GM21447 (cell line): ENCODE measurements around the gene QRICH2.
A peak's percentile ranks its signal among the peaks of the same experiment; 100 is the strongest.
"Not testable (repeated sequence)": the region's sequence is repeated elsewhere in the genome, so short reads cannot be mapped to it uniquely, and the experiment has no call there.

ENCODE experiments used
- ATAC-seq: cut with Tn5 transposase; IDR thresholded peaks from one replicate; pipeline ENCODE4 v1.9.1; 2021; ENCODE audit not compliant: unreplicated experiment

QRICH2 gene

DNA sequence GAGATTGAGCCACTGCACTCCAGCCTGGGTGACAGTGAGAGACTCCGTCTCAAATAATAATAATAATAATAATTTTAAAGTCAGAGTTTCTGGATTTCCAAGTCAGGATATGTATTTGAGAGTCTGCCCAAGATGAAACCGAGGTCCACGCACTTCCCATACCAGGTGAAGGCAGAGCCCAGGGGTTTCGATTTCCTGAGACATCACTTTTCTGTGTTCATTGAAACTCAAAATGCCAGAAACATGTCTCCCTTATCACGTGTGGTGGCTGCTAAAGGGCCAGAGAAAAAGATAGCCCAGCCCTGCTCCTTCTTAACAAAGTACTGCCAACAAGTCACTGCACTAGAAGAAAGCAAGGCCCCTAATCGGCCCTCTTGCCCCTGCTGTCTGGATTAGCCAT lies 57.9 kb downstream of the QRICH2 start:
- ATAC-seq = no peak

DNA sequence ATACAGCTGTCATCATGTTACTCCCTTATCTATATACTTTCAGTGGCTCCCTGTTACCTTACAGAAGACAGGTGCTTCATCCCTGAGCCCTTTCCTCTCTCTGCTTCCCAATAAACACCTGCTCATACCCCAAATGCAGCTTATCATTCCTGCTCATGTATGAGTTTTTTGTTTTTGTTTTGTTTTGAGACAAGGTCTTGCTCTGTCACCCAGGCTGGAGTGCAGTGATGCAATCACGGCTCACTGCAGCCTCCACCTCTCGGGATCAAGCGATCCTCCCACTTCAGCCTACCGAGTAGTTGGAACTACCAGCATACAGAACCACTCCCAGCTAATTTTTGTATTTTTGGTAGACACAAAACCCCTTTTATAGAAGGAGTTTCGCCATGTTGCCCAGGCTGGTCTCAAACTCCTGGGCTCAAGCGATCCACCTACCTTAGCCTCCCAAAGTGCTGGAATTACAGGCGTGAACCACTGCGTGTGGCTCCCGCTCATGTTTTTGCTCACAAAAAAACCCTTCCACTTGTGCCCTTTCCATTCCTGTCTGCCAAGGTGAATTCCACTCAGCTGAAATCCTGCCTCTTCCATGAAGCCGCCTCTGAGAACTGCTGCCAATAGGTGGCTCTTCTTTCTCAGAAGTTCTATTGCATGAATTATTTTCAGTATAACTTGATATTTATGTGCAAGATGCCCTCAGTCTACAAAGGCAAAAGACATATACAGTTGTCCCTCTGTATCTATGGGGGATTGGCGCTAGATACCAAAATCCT lies 59.9 kb downstream of the QRICH2 start:
- no peak for ATAC-seq

DNA sequence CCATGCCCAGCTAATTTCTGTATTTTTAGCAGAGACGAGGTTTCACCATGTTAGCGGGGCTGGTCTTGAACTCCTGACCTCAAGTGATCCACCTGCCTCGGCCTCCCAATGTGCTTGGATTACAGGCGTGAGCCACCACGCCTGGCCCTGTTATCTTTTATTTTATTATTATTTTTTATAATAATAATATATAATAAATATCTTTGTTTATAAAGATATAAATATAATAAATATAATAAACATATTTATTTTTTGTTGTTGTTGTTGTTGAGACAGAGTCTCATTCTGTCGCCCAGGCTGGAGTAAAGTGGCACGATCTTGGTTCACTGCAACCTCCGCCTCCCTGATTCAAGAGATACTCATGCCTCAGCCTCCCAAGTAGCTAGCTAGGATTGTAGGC lies 60.8 kb downstream of the QRICH2 start:
- ATAC-seq = no peak

DNA sequence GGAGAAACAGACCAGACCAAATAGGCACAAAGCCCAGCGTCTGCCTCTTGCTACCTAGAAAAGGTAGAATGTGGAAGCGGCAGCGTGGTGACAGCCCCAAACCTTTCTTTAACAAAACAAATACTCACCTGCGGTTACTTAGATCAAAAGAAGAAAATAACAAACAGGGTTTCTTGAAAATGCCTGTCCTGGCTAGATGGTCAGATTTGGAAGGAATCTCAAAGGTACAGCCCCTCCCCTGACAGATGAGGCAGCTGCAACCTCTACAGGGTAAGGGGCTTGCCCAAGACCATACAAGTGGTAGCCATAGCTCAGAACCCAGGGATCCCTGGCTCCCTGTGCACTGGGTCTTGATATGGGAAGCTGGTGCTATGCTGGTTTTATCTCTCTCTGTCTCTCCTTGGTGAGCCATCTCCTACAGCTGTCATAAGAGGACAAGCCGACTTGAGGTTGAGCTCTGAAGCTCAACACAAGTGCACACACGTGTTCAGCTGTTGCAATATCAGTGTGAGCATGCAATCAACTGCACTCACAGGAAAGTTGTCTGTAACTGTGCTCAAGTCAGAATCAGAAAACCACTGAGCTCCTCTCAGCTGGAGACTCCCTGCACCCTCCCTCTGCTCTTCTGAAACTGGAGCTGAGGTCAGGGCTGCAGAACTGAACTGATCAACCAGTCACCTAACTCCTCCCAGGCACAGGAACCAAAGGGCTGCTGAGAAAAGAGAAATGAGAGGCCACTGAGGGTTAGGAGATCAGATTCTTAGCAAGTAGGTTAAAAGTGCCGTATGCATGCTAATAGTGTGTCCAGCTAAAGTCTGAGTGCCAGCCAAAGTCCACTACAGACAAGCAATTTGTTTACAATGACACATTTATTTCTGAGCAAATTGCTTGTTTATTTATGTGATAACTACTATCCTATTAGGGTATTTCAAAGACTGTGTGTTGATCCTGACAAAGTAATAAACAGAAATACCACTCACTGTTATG lies 61.7 kb downstream of the QRICH2 start:
- ATAC-seq = peak; percentile 97

DNA sequence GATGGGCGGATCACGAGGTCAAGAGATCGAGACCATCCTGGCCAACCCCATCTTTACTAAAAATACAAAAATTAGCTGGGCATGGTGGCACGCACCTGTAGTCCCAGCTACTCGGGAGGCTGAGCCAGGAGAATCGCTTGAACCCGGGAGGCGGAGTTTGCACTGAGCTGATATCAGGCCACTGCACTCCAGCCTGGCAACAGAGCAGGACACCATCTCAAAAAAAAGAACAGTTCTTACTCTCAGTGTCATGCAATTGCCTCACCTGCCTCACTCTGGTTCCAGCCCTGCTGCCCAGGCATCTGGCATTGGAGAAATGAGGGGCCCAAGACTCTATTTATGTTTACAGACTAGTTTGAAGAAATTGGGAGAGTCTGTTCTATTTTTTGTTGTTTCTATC lies 63.4 kb downstream of the QRICH2 start:
- not testable (repeated sequence) for ATAC-seq

DNA sequence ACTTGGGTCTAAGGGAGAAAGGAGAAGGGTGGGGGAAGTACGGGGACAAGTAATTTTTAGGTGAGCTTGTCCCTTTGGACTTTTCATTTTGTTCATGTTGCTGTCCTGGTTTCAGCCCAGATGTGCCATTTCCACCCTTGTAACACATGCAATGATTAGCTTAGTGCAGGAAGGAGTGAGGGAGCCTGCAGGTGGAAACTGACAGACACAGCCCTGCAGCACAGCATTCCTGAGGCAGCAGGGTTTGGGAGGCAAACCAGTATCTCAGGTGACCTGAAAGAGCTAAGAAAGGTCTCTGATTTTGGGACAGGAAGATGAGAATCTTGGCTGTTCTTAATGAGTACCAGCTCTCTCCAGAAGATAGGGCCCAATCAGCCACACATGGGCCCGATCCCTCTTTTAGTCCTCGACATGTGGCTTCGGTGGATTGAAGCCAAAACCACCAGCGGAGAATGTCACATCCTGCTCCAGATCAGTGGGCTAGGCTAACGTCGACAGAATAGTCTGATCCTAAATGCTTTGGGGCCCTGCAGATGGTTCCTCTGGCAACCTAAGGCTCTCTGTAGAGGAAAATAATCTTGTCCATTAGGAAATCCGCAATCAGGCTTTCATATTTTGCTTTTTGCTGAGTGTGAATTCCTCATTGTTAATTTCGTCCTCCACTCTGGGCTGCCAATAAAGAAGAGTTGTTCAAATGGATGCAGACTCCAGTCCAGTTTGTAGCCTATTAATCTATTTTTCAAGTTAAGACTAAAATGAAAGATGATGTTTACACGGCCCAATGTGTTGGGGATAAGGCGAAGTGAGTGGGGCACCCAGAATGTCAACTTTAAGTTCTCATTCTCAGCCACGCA lies 64.0 kb downstream of the QRICH2 start:
- no peak for ATAC-seq

DNA sequence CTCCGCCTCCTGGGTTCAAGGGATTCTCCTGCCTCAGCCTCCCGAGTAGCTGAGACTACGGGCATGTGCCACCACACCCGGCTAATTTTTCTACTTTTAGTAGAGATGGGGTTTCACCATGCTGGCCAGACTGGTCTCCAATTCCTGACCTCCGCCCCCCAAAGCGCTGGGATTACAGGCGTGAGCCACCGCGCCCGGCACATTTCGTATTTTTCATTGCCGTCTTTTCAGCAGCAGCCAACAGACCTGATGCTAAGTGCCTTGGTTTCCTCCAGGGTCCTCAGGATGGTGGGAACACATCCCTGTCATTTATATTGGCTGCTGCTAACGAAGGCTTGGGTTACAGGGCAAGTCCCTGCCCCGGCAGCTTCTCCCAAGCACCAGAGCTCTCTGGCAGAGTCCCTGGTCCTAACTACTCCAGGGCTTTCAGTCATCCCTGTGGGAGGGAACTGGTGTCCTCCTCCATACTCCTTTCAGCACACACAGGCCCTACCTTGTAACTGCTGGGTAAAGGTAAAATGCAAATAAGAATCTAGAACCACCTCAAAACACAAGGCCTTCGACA lies 66.3 kb downstream of the QRICH2 start:
- no peak for ATAC-seq

DNA sequence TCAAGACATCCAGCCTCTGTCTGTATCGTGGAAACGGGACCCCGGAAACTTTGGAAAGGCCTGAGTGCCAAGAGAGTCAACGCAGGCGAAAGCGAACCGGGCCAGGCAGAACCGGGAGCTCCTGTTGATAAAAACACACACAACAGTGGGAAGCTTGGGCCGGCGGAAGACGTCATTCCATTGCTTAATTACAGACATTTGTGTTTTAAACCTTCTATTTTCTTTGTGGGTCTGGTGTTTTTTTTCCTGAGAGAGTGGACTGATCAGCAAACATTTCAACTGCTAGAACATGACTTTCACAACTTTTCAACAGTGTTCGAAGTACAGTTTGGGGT lies 66.9 kb downstream of the QRICH2 start:
- no peak for ATAC-seq

DNA sequence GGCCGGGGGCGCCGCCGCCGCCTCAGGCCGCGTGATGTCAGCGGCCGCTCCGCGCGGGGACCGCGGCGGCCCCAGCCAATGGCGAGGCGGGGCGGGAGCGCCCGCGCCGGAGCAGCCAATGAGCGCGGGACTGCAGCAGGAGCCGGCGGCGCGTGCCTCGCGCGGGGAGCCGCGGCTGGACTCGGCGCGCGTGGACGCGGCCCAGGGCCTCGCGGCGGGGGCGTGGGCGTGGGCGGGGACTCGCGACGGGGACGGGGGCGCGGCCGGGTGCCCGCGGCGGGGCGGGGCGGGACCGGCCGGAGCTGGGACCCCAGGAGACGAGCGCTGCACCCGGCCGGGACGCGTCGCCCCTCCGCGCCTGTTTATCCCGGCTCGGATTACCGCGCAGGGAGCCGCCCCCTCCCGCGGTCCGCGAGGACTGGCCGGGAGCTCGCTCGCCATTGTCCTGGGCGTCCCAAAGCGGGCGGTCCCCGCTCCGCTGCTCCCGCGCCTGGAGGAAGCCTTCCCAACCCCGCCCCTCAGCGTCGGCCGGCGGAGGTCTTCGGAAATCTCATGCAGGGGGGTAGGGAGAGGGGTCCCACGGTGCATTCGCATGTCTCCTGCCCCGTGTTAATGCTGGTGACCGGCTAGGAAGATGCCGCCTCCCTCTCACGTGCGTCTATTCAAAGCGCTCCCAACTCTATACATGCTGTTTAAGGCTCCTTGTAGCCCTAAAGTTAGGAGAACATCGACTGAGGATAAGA lies 67.4 kb downstream of the QRICH2 start, which contains the start of gene RNF157:
Gene RNF157 (minus strand): TSS at position 33 of the 743 bp plus-strand sequence. CDS start 253 bp downstream, outside the sequence.
- peak; percentile 68 for ATAC-seq

DNA sequence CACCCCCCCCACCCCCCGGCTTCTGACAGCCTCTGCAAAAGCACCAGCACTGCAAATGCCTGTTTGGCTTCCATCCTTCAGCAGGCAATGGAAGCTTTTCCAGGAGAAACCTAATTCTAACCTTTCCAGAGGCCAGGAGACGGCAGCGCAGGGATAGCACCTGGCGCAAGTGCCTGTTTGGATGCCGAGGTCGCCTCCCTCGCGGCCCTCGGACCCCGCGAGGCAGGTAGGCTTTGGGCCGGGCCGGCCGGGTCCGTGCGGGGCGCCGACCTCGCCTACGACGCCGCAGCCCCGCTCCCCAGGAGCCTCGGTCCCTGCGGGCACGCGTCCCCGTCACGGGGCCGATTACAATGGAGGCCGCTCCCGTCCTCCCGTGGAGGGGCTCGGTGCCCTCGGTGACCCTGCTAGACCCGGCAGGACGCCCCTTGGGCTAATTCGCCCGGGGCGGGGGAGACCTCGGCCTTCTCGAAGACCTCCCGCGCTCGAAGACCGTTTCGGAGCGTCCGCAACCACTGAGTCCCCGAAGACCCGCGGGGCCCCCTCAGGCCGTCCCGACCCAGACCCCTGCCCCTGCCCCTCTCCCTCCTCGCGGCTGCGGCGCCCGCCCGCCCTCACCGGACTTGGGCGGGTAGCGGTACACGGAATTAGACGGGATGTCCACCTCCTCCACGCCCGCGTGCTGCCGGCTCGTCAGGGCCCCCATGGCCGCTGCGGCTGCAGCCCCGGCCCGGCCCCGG lies 68.4 kb downstream of the QRICH2 start:
- peak; percentile 9 for ATAC-seq

DNA sequence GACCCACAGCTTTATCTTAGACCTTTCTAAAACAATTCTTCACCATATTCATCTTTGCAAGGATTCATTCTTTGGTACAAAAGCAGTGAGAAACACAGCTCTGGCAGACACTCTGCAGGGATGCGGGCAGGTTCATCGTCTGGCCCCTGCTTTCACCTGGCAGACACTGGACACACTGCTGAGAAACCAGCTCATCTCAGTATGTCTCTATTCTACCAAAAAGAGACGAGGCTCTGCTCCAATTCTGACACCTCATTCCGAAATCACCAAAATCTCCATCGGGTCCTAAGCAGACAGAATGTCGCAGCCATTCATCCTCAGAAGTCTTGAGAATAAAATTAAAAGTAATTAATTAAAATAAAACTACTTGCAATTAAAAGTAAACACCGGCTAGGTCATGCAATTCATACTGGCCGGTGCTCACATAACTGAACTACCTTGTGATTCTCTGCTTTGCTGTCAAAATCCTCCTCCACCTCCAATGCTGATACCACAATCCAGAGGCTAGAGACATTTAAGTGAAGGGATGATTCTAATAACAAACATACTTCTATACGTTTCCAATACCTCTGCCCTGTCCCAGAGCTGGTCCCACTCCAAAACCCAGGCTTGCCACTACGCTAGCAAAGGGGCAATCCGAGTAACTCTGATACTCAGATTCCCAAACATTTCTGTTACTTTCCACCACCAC lies 69.1 kb downstream of the QRICH2 start:
- ATAC-seq = no peak

DNA sequence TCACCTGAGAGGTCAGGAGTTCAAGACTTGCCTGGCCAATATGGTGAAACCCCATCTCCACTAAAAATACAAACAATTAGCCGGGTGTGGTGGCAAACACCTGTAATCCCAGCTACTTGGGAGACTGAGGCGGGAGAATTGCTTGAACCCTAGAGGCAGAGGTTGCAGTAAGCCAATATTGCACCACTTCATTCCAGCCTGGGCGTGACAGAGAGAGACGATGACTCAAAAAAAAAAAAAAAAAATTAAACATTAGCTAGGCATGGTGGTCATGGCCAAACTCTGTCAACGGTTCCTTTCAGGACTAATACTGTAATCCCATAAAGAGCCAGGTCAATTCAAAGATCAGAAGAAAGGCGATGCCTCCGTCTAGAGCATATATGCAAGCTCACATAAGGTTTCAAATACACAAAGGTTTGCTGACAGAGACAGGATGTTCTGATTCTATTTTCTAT lies 70.2 kb downstream of the QRICH2 start:
- no peak for ATAC-seq

DNA sequence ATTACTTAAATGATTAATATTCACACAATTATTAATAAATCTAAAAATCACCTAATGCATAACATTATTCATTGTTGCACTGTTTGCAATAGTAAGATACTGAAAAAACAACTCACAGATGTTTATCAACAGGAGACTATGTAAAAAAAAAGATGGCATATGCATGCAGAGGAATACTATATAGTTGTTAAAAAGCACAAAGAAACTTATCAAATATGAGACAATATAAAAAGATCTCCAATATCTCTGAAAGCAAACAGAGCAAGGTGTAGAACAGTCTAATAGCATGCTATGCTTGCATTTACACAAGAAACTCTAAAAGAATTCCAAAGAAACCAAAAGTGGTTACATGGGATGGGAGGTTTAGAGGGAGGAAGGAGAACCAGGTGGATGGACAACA lies 71.5 kb downstream of the QRICH2 start:
- ATAC-seq = no peak

DNA sequence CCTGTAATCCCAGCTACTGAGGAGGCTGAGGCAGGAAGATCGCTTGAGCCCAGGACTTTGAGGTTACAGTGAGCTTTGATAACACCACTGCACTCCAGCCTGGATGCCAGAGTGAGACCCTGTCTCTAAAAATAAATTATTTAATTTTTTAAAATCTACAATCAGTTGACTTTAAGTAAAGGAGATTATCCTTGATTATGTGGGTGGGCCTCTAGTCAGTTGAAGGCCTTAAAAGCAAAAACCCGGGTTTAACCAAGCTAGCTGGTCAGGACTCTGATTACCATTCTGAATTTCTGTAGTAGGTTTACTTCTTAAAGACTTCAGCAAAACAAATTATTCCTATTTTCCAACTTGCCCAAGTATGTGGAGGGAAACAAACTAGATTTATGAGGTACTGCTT lies 72.2 kb downstream of the QRICH2 start:
- ATAC-seq = no peak

DNA sequence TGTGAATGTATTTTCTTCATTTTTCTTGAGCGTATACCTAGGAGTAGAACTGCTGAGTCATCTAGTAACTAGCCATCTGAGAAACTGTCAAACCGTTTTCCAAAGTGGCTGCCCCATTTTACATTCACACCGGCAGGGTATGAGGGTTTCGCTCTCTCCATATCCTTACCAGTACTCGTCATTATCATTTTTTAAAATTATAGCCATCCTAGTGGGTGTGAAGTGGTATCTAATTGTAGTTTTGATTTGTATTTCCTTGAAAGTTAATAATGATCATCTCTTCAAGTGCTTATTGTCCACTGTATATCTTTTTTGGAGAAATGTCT lies 73.8 kb downstream of the QRICH2 start:
- ATAC-seq = no peak

DNA sequence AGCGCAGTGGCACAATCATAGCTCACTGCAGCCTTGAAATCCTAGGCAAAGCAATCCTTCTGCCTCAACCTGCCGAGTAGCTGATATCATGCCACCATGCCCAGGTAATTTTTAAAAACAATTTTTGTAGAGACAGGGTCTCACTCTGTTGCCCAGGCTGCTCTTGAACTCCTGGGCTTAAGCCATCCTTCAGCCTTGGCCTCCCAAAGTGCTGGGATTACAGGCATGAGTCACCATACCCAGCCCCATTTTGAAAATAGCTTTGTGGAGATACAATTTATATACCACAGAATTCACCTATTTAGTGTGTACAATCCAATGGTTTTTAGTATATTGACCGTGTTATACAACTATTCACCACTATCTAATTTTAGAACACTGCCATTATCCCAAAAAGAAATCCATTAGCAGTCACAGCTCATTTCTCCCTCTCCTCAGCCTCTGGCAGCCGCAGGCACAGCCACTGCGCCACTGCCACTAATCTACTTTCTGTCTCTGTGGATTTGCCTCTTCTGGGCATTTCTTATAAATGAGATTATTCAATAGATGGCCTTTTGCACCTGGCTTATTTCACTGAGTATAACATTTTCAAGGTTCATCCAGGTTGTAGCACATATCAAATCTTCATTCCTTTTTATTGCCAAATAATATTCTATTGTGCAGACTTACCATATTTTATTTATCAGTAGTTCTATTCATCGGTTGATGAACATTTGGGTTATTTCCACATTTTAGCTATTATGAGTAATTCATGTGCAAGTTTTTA lies 74.3 kb downstream of the QRICH2 start:
- no peak for ATAC-seq

DNA sequence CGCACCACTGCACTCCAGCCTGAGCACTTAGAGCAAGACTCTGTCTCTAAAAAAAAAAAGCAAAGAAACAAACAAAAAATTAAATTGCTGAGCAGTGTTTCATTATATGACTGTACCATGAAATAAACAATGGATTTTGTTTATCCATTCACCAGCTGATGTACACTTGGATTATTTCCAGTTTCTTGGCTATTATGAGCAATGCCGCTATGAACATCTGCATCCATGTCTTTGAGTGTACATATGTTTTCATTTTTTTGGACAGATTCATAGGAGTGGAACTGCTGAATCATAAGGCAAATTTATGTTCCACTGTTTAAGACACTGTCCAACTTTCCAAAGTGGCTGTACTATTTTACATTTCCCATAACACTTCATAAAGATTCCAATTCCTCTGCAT lies 75.7 kb downstream of the QRICH2 start:
- no peak for ATAC-seq

DNA sequence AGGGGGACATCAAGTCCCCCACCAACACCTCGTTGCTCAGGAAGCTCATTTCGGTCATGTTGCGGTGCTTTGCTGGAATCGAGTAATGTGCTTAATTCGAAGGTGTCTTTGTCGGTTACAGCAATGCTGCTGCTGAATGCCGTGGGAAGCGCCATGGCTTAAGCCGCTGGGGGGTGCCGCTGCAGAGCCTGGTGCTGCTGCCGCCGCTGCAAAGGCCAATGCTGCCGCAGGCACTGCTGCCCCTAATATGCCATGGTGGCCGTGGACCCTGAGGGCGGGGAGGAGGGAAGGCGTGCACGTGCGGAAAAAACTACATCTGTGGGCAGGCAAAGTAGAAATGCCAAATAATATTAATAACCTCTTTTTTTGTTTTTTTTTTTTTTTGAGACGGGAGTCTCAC lies 81.3 kb downstream of the QRICH2 start:
- not testable (repeated sequence) for ATAC-seq
